Raji (cell line): ENCODE results near the gene ARHGAP12.

Source experiments
- POLR2A ChIP-seq: IDR thresholded peaks from 2 replicates; pipeline ENCODE4 v1.6.1; 2011; ENCODE audit warnings: low read depth, low read length, control low read depth; ENCODE audit not compliant: insufficient read depth

The ARHGAP12 gene

DNA sequence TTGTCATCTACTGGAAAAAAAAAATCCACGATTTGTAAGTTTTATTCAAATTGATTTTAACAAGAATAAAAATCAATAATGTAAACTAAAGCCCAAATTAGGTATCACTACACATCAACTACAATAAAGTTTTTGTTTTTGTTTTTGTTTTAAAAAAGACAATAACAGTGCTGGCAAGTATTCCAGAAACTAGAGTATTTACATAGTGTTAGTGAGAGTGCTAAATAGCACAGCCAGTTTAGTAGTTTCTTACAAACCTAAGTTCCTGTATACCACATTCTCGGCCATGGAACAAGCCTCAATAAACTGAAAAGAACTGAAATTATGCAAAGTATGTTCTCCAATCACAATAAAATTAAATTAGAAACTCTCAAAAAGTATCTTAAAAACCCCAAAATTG lies 8.1 kb downstream of the ARHGAP12 start:
- TF ChIP-seq POLR2A = no peak

DNA sequence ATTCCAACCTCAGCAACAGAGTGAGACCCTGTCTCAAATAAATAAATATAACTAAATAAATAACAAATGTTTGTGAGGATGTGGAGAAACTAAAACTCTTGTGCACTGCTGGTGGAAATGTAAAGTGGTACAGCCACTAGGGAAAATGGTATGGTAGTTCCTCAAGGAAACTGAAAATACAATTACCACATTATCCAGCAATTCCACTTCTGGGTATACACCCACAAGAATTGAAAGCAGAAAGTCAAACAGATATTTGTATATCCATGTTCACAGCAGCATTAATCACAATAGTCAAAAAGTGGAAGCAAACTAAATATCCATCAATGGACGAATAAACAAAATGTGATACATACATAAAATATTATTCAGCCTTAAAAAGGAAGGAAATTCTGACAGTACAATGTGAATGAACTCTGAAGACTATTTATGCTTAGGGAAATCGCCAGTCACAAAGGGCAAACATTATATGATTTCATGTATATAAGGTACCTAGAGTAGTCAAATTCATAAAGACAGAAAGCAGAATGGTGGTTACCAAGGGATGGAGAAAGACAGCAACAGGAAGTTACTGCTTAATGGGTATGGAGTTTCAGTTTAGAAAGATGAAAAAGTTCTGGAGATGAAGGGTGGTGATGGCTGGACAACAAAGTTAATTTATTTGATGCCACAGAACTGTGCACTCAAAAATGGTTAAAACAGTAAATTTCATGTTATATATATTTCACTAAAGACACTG lies 9.8 kb downstream of the ARHGAP12 start:
- no peak for TF ChIP-seq POLR2A

DNA sequence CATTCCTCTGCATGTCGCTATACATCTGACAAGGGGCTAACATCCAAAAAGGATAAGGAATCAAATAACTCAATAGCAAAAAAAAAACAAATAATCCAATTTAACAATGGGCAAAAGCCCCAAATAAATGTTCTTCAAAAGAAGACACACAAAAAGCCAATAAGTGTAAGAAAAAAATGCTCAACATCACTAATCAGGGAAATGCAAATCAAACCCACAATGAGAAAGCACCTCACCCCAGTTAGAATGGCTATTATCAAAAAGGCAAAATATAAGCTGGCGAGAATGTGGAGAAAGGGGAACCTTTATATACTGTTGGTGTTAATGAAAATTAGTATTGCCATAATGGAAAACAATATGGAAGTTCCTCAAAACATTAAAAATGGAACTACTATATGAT lies 14.3 kb downstream of the ARHGAP12 start:
- no peak for TF ChIP-seq POLR2A

DNA sequence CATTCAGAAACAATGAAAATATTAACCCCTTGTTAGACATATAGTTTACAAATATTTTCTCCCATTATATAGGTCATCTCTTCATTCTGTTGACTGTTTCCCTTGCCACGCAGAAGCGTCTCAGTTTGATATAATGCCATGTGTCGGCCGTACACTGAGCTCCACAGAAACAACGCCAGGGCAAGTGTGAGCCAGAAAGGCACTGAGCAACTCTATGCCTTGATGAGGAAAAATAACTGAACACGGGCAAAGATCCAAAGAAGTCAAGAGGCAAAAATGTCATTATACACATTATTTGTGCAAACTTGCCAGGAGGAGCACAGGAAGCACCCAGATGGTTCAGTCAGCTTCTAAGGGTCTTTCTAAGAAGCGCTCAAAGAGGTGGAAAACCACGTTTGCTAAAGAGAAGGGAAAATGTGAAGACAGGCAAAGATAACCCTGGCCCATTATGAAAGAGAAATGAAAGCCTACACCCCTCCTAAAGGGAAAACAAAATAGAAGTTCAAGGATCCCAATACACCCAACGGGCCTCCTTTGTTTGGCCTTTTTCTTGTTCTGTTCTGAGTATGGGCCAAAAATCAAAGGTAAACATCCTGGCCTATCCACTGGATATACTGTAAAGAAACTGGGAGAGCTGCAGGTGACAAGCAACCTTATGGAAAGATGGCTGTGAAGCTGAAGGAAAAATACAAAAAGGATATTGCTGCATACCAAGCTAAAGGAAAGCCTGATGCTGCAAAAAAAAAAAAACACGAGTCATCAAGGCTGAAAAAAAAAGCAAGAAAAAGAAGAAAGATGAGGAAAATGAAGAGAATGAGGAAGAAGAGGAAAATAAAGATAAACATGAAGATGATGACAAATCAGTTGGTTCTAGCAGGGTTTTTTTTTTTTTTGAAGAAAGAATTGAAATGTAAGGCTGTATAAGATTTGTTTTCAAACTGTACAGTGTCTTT lies 15.5 kb downstream of the ARHGAP12 start:
- TF ChIP-seq POLR2A = no peak

DNA sequence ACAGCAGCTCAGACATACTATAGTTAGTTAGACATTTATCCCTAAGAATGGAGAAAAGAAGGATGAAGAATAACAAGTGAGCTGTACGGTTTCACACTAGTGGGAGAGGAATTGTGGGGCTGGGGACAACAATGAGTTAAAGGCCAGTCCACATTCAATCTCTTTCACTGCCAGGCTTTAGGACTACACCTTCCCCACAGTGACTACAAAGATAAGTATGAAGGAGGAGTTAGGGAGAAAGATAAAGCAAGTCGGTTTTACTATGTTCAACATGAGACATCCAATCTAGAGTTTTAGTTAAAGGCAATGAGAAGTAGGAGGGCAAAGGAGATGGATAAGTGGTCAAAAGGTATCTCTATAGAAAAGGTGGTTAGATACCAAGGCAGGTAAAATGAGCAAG lies 16.3 kb downstream of the ARHGAP12 start:
- TF ChIP-seq POLR2A = no peak

DNA sequence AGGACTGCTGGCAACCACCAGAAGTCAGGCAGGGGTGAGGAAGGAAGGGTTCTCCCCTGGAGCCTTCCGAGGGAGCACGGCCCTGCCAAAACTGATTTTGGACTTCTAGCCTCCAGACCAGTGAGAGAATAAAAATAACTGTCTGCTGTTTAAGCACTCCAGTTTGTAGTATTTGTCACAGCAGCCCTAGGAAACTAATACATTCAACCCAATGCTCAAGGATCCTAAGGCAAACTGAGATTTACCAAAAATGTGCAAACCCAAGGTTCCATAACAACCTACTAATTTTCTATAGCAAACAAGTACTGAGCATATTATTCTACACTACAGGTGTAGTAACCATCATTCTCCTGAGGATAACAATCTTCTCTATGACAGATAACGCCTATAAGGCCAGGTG lies 18.6 kb downstream of the ARHGAP12 start:
- no peak for TF ChIP-seq POLR2A

DNA sequence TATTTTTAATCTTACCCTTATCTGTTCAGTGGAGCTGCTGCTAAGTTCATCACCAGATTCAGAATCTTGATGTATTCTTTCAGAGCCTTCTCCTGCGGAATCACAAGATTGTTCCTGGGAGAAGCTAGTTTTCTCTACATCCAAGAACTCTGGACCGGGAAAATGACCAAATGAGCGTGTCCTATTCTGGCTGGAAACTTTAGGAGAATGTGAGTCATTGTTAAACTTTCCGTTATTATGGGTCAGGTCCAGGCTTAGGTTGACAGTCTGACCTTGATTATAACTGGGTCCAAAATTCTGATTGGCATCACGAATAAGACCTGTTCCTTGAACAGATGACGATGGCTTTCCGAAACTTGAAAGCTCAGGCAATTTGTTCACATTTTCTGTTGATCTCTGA lies 20.5 kb downstream of the ARHGAP12 start:
- TF ChIP-seq POLR2A = no peak

DNA sequence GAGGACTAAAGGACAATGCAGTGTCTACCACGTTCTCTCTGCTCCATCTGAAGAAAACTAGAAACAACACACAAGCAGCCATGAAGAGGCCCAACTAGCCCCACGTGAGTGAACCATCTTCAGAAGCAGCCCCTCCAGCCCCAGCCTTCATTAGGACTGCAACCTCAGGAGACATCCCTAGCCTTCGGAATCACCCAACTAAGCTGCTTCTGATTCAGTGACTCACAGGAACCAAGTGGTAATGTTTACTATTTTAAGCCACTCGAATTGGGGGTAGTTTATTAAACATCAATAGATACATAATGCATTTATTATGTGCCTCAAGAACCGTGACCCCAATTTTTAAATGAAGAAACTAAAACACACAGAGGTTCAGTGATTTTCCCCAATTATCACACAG lies 22.6 kb downstream of the ARHGAP12 start:
- TF ChIP-seq POLR2A = no peak

DNA sequence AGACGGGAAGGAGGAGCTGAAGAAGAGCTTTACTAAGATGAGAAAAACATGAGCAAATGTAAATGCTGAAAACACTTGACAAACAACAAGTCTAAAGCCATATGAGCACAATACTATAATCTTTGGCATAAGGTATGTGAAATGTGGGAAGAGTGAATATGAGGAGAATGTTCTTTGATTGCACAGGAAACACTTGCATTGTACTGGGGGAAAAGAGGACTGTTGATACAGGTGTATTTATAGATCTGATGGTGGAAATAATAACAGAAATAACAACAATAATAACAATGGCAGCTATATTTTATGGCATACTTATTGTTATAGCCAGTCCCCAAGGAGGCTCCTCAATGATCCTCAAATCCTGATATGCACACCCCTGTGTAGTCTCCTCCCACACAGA lies 23.0 kb downstream of the ARHGAP12 start:
- TF ChIP-seq POLR2A = no peak

DNA sequence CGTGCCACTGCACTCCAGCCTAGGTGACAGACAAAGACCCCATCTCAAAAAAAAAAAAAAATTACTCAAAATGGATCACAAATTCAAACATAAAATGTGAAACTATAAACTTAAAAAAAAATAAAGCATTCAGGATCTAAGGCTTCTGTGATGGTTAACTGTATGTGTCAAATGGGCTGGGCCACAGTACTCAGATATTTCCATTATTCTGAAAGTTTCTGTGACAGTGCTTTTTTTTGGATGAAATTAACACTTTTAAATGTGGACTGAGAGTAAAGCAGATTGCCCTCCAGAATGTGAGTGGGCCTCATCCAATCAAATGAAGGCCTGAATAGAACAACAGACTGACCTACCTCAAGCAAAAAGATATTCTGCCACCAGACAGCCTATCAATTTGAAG lies 26.0 kb downstream of the ARHGAP12 start:
- TF ChIP-seq POLR2A = no peak

DNA sequence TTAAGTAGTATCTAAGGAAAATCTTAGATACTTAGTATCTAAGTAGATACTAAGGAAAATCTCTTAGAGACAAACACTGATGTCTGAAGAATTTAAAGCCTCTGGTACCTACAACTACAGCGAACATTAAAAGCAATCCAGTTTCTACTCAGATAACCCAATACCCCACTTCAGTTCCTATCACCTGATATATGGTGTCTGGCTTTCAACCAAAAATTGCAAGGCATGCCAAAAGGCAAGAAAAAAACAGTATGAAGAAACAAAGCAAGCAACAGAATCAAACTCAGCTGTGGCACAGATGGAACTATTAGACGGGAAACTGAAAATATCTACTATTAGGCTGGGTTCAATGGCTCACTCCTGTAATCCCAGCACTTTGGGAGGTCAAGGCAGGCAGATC lies 31.1 kb downstream of the ARHGAP12 start:
- TF ChIP-seq POLR2A = no peak

DNA sequence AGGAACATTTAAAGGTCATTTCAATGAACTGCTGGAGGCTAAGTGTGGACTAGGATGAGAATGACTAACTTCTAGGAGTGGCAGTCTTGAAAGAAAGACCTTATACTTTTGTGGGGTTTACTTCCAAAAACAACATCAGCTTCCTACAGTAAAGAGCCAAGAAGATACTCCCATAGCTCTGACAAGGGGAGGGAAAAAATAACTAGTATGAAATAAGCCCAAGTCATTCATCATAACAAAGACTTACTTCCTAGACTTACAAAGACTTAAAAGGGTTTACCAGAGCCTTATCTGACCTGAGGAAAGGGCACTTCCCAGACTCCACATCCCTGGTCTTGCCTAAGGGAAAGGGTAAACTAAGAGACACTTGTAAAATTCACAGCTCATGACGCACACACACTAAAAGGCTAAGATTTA lies 31.7 kb downstream of the ARHGAP12 start:
- no peak for TF ChIP-seq POLR2A

DNA sequence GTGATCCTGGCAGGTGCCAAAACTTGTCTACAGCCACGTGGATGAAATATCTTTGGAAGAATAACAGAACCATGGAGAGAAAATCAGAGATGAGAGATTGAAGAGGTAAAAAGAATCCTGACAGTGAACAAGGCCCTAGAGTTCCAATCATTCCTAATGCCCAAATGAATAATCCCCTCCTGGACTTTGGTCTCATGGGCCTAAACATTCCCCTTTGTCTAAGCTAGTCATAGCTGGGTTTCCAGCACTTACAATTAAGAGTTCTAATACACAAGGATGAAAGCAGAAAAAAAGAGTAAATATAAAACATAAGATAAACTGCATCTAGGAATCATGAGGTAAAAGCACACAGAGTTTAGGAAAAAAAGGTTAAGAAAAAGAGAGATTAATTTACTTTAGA lies 40.2 kb downstream of the ARHGAP12 start:
- TF ChIP-seq POLR2A = no peak

DNA sequence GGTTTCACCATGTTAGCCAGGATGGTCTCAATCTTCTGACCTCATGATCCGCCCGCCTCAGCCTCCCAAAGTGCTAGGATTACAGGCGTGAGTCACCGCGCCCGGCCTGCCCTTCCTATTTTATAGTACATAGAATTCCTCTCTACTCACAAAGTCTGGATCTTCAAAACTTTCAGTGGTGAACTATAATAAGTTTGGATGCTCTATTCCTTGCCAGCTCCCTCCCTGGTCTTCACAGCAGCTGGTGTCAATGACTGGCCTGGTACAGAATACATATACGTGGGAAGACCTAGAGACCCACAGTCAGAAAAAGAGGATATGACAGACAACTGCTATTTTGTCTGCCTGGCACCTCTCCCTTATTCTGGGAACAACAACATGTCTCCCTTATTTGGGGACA lies 40.8 kb downstream of the ARHGAP12 start:
- no peak for TF ChIP-seq POLR2A

DNA sequence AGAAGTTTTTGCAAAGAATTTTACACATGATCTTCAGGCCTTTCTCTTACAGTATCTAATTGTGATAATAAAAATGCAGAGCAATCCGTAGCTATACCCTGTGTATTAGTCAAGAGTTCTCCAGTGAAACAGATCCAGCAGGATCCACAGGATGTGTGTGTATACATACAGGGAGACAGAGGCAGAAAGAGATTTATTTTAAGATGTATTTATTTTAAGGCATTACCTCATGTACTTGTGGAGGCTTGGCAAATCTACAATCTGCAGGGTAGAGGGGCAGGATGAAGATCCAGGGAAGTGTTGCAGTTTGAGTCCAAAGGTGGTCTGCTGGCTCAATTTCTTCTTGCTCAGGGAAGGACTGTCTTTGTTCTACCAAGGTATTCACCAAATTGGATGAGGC lies 41.7 kb downstream of the ARHGAP12 start:
- no peak for TF ChIP-seq POLR2A

DNA sequence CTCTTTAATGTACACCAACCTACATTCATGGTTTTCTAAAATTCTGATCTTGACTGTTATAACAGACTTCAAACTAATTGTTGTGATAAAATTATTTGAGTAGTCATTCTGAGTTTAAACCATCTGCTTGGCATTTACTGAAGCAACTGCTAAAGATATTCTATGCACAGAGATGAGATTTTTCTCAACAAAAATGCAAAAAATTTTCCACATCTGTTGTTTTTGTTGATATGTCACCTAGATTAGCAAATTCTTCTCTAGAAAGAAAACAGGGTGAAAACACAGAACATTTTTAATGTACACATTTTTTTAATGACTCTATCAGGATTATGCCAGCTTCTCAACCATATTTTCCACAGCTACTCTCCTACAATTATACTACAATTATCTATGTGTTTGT lies 42.7 kb downstream of the ARHGAP12 start:
- TF ChIP-seq POLR2A = no peak

DNA sequence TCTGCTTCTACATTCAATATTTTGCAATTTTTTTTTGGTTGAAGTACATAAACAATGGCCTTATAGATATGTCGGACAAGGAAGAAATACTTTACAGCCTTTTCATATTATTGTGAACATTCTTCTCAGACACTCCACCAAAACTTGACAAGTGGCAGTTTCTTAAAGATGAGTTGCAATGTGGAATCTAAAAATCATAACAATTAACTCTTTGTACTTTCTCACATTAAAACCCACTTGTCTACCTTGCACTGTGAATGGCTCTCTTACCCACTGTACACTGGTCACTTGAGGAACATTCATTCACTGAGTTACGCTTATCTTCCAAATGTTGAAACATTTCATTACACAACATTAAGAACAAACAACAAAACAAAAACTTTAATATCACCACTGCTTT lies 44.2 kb downstream of the ARHGAP12 start:
- no peak for TF ChIP-seq POLR2A

DNA sequence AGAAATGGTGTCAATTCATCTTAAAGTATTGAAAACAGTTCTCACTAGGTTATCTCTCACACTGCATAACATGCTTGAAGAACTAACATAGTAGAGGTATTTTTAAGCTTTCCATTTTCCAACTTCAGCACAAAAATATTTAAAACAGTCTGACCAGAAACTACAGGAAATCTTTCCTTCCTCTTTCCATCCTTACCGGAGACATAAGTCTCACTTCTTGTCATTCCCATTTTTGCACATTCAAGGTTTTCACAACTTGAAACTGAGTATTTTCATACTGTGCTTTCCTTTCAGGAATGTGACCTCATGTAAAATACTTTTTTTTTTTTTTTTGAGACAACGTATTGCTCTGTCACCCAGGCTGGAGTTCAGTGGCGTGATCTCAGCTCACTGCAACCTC lies 45.2 kb downstream of the ARHGAP12 start:
- no peak for TF ChIP-seq POLR2A
